Measurements from ENCODE around the gene CFAP206. TPM values are rescaled to one million over a fixed set of nuclear protein-coding genes. Genes with fewer than 3 reads are reported as not detected.

CFAP206 gene
- total RNA-seq, 1 experiment from 2014 or later = not detected

DNA sequence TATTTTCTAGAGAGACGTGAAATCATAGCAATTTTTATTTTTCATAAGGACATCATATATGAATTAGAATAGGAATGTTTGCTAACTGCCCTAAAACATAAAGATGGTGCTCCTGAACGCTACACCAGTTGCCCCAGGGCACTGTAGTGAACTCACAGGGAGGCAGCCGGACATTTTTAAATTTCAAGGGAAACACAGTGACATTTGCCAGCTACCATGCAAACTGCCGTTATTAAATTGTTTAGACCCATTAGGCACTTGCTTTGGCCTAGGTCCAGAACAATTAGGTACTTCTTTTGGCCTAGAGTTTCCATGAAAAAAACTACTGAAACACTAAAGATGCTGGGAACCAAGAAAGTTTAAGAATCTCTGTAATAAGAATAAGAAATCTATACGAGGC is 24.9 kb upstream of the CFAP206 start:
- Mint-ChIP-seq H3K36me3 (ENCODE audit: insufficient read depth in 1 of 3, low read depth in 3 of 3) (no peaks in the 10 kb centered on the region), H3K27ac (no peak overlapping the region), H3K27me3 (ENCODE audit: low read depth) (no peaks in the 10 kb centered on the region), H3K9me3 (no peaks in the 10 kb centered on the region), H3K4me1 (peaks cover 0 to 5% of the 10 kb centered on the region in 2 experiments; a peak in 2 of 4 replicates), H3K4me3 (no peak overlapping the region)
- Histone ChIP-seq H3K23ac (ENCODE audit: insufficient read length, low read depth, low read length) (no peak overlapping the region), H2BK120ac (ENCODE audit: low read depth, low read length, poor library complexity, severe bottlenecking) (no peak overlapping the region), H3K18ac (ENCODE audit: insufficient read length, low read depth, low read length) (no peak overlapping the region), H2BK15ac (ENCODE audit: low read depth, low read length) (no peak overlapping the region), H3K9me3 (ENCODE audit: control insufficient read depth, low read depth, low read length) (no peaks in the 10 kb centered on the region), H3K23me2 (ENCODE audit: insufficient read length, low read depth, low read length, poor library complexity, severe bottlenecking) (no peaks in the 10 kb centered on the region), H2BK20ac (ENCODE audit: low read depth, low read length, poor library complexity, severe bottlenecking) (no peak overlapping the region), H3K4ac (ENCODE audit: low read depth, low read length) (no peak overlapping the region), H2AFZ (ENCODE audit: low read length) (no peak overlapping the region), H3K27me3 (ENCODE audit: insufficient read depth, low read length) (no peaks in the 10 kb centered on the region), H4K20me1 (ENCODE audit: control insufficient read depth, insufficient read depth, insufficient read length) (no peaks in the 10 kb centered on the region), H3K27ac (ENCODE audit: insufficient read length, low read depth, low read length) (no peak overlapping the region), H4K5ac (ENCODE audit: insufficient read length, low read depth, low read length) (no peak overlapping the region), H3K79me1 (ENCODE audit: insufficient read depth, low read depth, low read length, poor library complexity, severe bottlenecking) (no peaks in the 10 kb centered on the region), H3K9ac (ENCODE audit: extremely low read depth, insufficient read length, low read length) (no peak overlapping the region), H3K4me2 (ENCODE audit: insufficient read depth, insufficient read length, low read length) (no peak overlapping the region), H3K4me1 (ENCODE audit: insufficient read depth, low read length) (no peaks in the 10 kb centered on the region), H4K91ac (ENCODE audit: insufficient read length, low read depth, low read length) (no peak overlapping the region), H3T11ph (ENCODE audit: low read length) (no peak overlapping the region), H4K8ac (replicated peaks; ENCODE audit: insufficient read length, low read depth, low read length) (no peak overlapping the region), H2AK5ac (ENCODE audit: insufficient read length, low read length) (no peak overlapping the region), H2BK5ac (ENCODE audit: insufficient read length, low read length) (no peak overlapping the region), H2BK12ac (ENCODE audit: insufficient read length, low read depth, low read length) (no peak overlapping the region), H3K79me2 (ENCODE audit: insufficient read depth, low read length) (no peaks in the 10 kb centered on the region), H3K14ac (ENCODE audit: insufficient read depth, low read length) (no peak overlapping the region), H3K56ac (ENCODE audit: insufficient read length, low read depth, low read length) (no peak overlapping the region)
- TF ChIP-seq, protein P1, sequence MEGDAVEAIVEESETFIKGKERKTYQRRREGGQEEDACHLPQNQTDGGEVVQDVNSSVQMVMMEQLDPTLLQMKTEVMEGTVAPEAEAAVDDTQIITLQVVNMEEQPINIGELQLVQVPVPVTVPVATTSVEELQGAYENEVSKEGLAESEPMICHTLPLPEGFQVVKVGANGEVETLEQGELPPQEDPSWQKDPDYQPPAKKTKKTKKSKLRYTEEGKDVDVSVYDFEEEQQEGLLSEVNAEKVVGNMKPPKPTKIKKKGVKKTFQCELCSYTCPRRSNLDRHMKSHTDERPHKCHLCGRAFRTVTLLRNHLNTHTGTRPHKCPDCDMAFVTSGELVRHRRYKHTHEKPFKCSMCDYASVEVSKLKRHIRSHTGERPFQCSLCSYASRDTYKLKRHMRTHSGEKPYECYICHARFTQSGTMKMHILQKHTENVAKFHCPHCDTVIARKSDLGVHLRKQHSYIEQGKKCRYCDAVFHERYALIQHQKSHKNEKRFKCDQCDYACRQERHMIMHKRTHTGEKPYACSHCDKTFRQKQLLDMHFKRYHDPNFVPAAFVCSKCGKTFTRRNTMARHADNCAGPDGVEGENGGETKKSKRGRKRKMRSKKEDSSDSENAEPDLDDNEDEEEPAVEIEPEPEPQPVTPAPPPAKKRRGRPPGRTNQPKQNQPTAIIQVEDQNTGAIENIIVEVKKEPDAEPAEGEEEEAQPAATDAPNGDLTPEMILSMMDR (conservative IDR thresholded peaks at IDR 0.05) = no peak
- WGBS (ENCODE audit: extremely low coverage, insufficient read length, low lambda C conversion rate) = no CpG with 5 or more reads among the region's 5 CpGs
- DNase-seq = no peak

Measured in H9 (cell line).